Stomach (tissue), 9 donors: ENCODE data around the gene ALDH3B1. TPM values are rescaled to one million over a fixed set of nuclear protein-coding genes. Genes with fewer than 3 reads are reported as not detected.

Experiments
- DNase-seq, 2 donors: peaks; one replicate each; pipeline versions ENCODE4 v3.0.0 to v3.0.0-alpha.2; 2013 to 2019
- H3K27ac ChIP-seq, 5 donors: fragments of 200-600 bp in 4 of 5; sonication (generic) in 4 of 5; one replicate each; pipeline ENCODE4 v1.5.1; 2013 to 2019; ENCODE audit warnings: mild to moderate bottlenecking in 1 of 5, moderate library complexity in 1 of 5
- H3K27me3 ChIP-seq, 3 donors: fragments of 200-600 bp; sonication (generic); one replicate each; pipeline ENCODE4 v1.5.1; 2017 to 2019; ENCODE audit warnings: mixed run types in 1 of 3
- H3K36me3 ChIP-seq, 4 donors: fragments of 200-600 bp; sonication (generic); 1 replicate in 3 of 4; 2 replicates in 1 of 4; pipeline ENCODE4 v1.5.1; 2016 to 2019
- H3K4me1 ChIP-seq, 4 donors: fragments of 200-600 bp; sonication (generic); one replicate each; pipeline ENCODE4 v1.5.1; 2016 to 2019
- H3K4me3 ChIP-seq, 4 donors: fragments of 200-600 bp; sonication (generic) in 3 of 4; one replicate each; pipeline ENCODE4 v1.5.1; 2016 to 2019; ENCODE audit warnings: mild to moderate bottlenecking in 1 of 4
- H3K9me3 ChIP-seq, 4 donors: fragments of 200-600 bp; sonication (generic); one replicate each; pipeline ENCODE4 v1.5.1; 2016 to 2019
- EP300 ChIP-seq: sonication (generic); formaldehyde crosslinking; IDR thresholded peaks from one replicate; pipeline ENCODE4 v1.6.1; 2017; ENCODE audit warnings: antibody characterized with exemption
- POLR2A ChIP-seq, 4 donors: fragments of 450-650 bp; IDR thresholded peaks; one replicate each; pipeline ENCODE4 v1.6.1; 2016; ENCODE audit warnings: antibody characterized with exemption in 4 of 4, control low read depth in 2 of 4, mild to moderate bottlenecking in 1 of 4, moderate library complexity in 1 of 4
- POLR2AphosphoS5 ChIP-seq, 3 donors: sonication (generic); formaldehyde crosslinking; IDR thresholded peaks; one replicate each; pipeline ENCODE4 v1.6.1; 2016; ENCODE audit warnings: antibody characterized with exemption in 3 of 3
- WGBS, 5 donors: extraction: QIAGEN DNeasy Blood & Tissue Kit in 3 of 5; methylation state at CpG; one replicate each; pipeline versions ENCODE4 v1.1.5 to v1.1.7; 2013 to 2018; 5-methylcytosine and 5-hydroxymethylcytosine counted together
- intact Hi-C: fragments of 100-400 bp; cut with DNase I; formaldehyde crosslinking; loops from one replicate; pipeline ENCODE4 v1.15.1; 2023; ENCODE audit warnings: low total_unique reads
- polyA plus RNA-seq, 3 donors: library from polyadenylated mRNA; stranded (reverse); fragments of 200-250 nt; gene quantifications; one replicate each; pipeline ENCODE4 v1.2.3, GENCODE V29; 2013
- total RNA-seq, 5 donors: library from RNA; depleted of rRNA; stranded (reverse); fragments of >200 nt; gene quantifications; one replicate each; pipeline versions ENCODE4 v1.1.0 to v1.2.3, GENCODE V29; 2014 to 2016
- TF ChIP-seq, protein P1 (sequence below), 7 experiments: fragments of 450-650 bp in 4 of 7; fragments of 200-600 bp in 3 of 7; sonication (generic) in 3 of 7; IDR thresholded peaks; one replicate each; pipeline ENCODE4 v1.5.1; 2016 to 2019; ENCODE audit warnings: antibody characterized with exemption in 7 of 7, control low read depth in 2 of 7, mild to moderate bottlenecking in 1 of 7
- donor health status: healthy with polysubstance abuse.
- donor health status: Bipolar disorder and iron deficiency.
- donor health status: healthy.

The ALDH3B1 gene
- total and polyA plus RNA-seq, 8 donors = 2.9 to 55.0 (median 13.0) TPM

DNA sequence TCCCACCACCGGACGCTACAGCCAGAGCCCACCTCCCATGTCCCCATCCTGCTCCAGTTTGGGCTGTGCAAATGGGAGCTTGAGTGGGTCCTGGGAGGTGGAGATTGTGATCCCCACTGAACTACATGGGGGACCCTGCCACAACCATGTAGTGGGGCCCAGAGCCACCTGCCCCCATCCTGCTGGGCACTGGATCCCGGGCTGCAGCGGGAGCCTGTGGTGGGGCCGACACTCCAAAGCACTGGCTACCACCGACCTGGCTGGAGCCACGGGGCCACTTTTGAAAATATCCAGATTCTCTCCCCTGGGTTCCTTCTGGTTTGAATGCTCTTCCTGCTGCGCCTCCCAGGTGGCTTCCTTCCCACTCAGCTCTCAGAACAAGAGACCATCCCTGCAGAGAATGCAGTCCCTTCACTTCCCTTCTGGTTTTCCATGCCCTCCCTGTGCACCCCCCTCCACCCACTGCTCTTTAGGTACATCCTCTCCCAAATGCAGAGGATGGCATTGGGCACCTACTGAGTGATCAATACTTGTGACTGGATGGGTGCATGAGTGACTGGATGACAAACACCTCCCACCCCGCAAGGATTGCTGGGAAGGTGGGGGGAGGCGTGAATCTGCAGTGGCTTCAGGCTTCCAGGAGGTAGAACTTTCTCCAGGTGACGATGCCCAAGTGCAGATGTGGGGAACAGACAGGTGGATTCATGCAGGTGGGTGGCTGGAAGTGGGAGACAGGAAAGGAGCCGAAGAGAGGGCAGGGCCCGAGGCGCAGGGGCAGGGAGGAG lies 5.4 kb upstream of the ALDH3B1 start:
- TF ChIP-seq POLR2A (IDR thresholded peaks at IDR 0.05) = no peak
- TF ChIP-seq, protein P1, sequence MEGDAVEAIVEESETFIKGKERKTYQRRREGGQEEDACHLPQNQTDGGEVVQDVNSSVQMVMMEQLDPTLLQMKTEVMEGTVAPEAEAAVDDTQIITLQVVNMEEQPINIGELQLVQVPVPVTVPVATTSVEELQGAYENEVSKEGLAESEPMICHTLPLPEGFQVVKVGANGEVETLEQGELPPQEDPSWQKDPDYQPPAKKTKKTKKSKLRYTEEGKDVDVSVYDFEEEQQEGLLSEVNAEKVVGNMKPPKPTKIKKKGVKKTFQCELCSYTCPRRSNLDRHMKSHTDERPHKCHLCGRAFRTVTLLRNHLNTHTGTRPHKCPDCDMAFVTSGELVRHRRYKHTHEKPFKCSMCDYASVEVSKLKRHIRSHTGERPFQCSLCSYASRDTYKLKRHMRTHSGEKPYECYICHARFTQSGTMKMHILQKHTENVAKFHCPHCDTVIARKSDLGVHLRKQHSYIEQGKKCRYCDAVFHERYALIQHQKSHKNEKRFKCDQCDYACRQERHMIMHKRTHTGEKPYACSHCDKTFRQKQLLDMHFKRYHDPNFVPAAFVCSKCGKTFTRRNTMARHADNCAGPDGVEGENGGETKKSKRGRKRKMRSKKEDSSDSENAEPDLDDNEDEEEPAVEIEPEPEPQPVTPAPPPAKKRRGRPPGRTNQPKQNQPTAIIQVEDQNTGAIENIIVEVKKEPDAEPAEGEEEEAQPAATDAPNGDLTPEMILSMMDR (IDR thresholded peaks at IDR 0.05) = no peak
- Histone ChIP-seq H3K4me3 (peak overlapping the region in 3 of 4 donors; percentile 68 to 82 (median 74)), H3K27me3 (no peaks in the 10 kb centered on the region), H3K4me1 (peaks cover 23 to 58% (median 51%) of the 10 kb centered on the region in 4 donors), H3K36me3 (no peaks in the 10 kb centered on the region), H3K27ac (peak overlapping the region in 1 of 5 donors; percentile 87), H3K9me3 (no peaks in the 10 kb centered on the region)
- intact Hi-C loops = no loop called here
- DNase-seq = no peak
- WGBS, 5 donors = 76 to 81% (median 78%) methylated on average over 12 to 14 of the region's 14 CpGs

DNA sequence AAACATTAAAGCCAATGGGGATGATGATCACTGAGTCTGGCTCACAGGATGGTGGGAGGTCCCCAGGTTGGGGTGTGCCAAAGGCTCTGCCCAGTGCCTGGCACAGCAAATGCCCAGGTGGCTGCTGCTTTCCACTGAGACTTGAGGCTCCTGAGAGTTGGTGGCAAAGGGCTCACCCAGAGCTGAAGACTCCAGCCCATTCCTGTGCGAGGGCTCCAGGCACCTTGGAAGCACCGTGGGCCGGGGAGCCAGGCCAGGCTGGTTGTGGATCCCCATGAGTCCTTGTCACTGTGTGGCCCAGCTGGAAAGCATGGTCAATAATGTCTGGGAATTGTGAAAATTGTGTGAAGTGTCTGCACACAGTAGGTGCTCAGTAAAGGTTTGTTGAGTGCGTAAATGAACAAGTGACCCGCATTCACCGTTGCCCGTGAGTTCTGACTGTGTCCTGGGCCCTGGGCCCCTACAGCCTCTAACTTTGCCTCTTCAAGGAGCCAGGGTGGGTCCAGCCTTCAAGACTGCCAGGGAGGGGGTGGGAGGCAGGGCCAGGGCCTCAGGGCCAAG lies 3.4 kb upstream of the ALDH3B1 start:
- WGBS, 5 donors = 77 to 97% (median 85%) methylated on average over 4 to 7 of the region's 7 CpGs
- Histone ChIP-seq H3K27ac (peak overlapping the region in 3 of 5 donors; percentile 9 to 65 (median 20)), H3K27me3 (no peaks in the 10 kb centered on the region), H3K9me3 (no peaks in the 10 kb centered on the region), H3K4me3 (no peak overlapping the region), H3K36me3 (no peaks in the 10 kb centered on the region), H3K4me1 (peaks cover 42 to 77% (median 70%) of the 10 kb centered on the region in 4 donors)
- DNase-seq = no peak
- intact Hi-C loops = no loop called here
- TF ChIP-seq, protein P1 (IDR thresholded peaks at IDR 0.05) = no peak
- TF ChIP-seq EP300 (no peak), POLR2AphosphoS5 (IDR thresholded peaks at IDR 0.05) (no peak), POLR2A (IDR thresholded peaks at IDR 0.05) (no peak)

DNA sequence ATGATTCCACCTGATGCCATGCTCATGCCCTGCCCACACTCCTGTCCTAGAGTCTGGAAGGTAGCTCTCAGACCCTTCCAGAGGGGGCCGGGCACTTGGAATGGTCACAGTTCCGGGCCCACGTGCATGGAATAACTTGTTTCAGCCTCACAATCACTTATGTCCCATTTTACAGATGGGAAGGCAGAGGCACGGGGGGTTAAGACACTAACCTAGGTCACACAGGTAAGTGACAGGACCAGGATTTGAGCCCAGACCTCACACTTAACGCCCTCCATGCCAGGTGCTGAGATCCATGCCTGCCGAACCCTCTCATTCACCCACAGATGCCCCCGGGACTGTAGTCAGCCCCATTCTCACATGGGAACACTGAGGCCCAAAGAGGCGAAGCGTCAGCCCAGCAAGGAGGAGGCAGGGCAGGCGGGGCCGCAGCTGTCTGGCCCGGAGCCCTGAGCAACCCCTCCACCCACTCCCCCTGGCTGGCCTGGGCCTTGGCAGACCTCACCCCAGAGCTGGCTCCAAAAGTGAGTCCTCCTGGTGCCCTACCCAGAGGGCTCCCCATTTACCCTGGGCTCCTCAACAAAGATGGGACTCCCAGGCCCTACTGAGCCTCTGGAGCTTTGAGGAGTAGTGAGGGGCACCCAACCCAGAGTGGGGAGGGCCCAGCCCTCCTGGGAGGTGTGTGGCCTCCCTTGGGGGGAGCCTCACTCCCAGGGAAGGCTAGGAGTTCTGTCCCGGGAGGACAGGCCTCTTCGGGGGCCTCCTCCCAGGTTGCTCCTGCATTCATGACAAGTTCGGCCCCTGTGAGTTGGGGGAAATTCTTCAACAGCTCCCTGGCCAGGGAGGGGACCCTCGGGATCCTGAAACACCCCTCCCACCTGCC lies 2.4 kb upstream of the ALDH3B1 start:
- intact Hi-C loops = no loop called here
- Histone ChIP-seq H3K27ac (peak overlapping the region; percentile 41 to 94 (median 86)), H3K36me3 (no peaks in the 10 kb centered on the region), H3K4me3 (no peak overlapping the region), H3K9me3 (no peaks in the 10 kb centered on the region), H3K27me3 (no peaks in the 10 kb centered on the region), H3K4me1 (peaks cover 49 to 77% (median 74%) of the 10 kb centered on the region in 4 donors)
- WGBS, 5 donors = 71 to 85% (median 82%) methylated on average over 9 to 16 of the region's 16 CpGs
- DNase-seq = no peak
- TF ChIP-seq EP300 (no peak), POLR2A (IDR thresholded peaks at IDR 0.05) (no peak), POLR2AphosphoS5 (IDR thresholded peaks at IDR 0.05) (no peak)
- TF ChIP-seq, protein P1 (IDR thresholded peaks at IDR 0.05) = no peak
